Stimulated activated CD4-positive, alpha-beta T cell treated with anti-CD3 and anti-CD28 coated beads, Interleukin-1b, Interleukin-23, amount 100 ng/mL, for 24 hours (primary cell): ENCODE measurements around the gene PSMB5.

Experiments
- DNase-seq, 4 experiments: peaks; one replicate each; pipeline ENCODE4 v3.0.0-alpha.2; 2020; ENCODE audit warnings: low read depth in 4 of 4, low spot score in 1 of 4

Gene PSMB5

GRCh38 chr14:23060536-23061260 lies 26.0 kb upstream of the PSMB5 start:
- DNase-seq, result no peak

GRCh38 chr14:23058654-23059504 lies 24.2 kb upstream of the PSMB5 start:
- DNase-seq, result no peak

- DNase-seq, result peak; percentile 76 to 82 (median 78)
These were observed 23.3 kb upstream of the PSMB5 start for GRCh38 chr14:23057757-23058653.

- DNase-seq, result peak in 1 of 4 experiments; percentile 59
These were observed 22.5 kb upstream of the PSMB5 start, which contains the start of gene CDH24 for GRCh38 chr14:23056956-23057756. CDH24 (minus strand) TSS chr14:23057520; CDS start chr14:23055733, 1,787 bp downstream.

GRCh38 chr14:23056145-23056955 lies 21.6 kb upstream of the PSMB5 start:
- DNase-seq, result peak in 2 of 4 experiments; percentile 26 to 54

- no peak for DNase-seq
These were observed 21.0 kb upstream of the PSMB5 start for GRCh38 chr14:23055621-23056144.

GRCh38 chr14:23055147-23055550 lies 20.4 kb upstream of the PSMB5 start:
- no peak for DNase-seq

GRCh38 chr14:23054000-23054811 lies 19.5 kb upstream of the PSMB5 start:
- DNase-seq, result peak in 1 of 4 experiments; percentile 21

GRCh38 chr14:23053426-23053825 lies 18.7 kb upstream of the PSMB5 start:
- DNase-seq, result no peak

- DNase-seq, result no peak
These were observed 18.0 kb upstream of the PSMB5 start for GRCh38 chr14:23052671-23053070.

GRCh38 chr14:23052182-23052623 lies 17.5 kb upstream of the PSMB5 start:
- no peak for DNase-seq

GRCh38 chr14:23051141-23052057 lies 16.7 kb upstream of the PSMB5 start:
- no peak for DNase-seq

GRCh38 chr14:23049011-23049410 lies 14.3 kb upstream of the PSMB5 start:
- no peak for DNase-seq

GRCh38 chr14:23047751-23048693 lies 13.3 kb upstream of the PSMB5 start:
- no peak for DNase-seq

GRCh38 chr14:23047034-23047634 lies 12.4 kb upstream of the PSMB5 start:
- DNase-seq, result no peak
